HG02852 (cell line): ENCODE results near the gene RASSF4.

Source experiments
- ATAC-seq: cut with Tn5 transposase; IDR thresholded peaks from one replicate; pipeline ENCODE4 v1.9.1; 2021; ENCODE audit warnings: mild to moderate bottlenecking, moderate library complexity; ENCODE audit not compliant: unreplicated experiment

RASSF4 gene

DNA sequence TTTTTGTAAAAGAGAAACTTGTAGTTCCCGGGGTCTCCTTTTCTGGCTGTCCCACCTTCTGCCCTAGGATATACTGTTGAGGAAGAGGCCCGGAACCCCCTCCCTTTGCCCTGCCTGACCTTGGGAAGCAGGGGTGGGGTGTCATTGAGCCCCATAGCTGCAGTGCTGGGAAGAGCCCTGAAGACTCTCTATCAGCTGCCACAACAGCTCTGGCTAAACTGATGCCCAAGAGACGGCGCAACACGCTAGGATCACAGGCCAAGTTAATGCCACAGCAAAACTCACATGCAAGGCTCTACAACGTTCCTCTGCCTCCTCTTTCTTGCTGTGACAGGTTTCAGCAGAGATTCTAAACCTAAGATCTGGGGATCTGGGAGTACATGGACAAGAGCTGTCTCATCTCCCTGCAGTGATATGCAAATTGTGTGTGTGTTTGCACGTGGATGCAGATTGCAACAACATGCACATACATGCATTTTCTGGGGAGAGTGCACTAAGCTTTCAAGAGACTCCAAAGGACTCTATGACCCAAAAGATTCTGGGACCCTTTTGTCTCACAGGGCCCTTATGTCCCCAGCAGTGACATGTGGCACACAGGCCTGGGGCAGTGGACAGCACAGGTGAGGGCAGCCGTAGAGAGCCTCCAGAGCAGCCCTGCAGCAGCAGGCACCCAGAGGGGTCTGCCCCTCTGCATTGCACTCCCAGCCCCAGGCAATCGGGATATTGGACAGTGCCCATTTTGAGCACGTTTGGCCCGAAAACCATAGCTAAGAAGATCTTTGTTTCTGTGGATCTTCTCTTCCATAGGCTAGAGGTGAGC, 2.5 kb downstream of the RASSF4 start:
- no peak for ATAC-seq

DNA sequence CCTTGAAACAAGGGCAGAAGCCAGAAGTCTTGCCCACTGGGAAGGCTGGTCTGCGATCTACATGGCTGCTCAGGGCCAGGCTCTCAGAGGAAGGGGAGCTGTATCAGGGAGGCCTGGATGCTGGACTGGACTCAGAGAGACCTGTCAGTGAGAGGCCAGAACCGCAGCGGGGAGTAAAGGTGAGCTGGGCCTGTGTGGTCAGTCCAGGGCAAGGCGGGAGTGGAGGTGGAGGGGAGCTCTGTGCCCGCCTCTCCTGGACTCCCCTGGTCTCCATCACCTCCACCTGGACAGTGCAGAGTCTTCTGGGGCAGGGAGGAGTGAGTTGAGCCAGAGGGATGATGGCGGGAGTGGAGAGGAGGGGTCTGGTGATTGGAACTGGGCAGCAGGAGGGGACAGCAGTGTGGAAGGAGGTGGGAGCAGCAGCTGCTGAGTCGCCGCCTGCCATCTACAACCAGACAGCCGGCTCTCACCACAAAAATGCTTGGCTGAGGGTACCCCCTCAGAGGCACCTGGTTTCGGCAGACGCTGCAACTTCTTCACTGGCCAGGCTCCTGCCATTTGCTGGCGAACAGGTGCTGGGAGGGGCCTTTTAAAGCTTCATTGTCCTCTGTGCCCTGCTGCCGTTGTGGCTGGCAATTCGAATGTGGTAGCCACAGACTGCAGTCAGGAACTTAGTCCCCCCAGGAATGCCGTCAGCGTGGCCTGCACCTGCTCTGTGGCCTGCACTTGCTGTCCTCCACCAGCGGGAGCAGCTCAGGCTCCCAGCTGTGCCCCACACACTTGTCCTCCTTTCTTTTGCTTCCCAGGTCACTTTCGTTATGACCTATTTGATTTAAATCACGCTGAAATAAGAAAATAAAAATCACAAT, 3.5 kb downstream of the RASSF4 start:
- no peak for ATAC-seq

DNA sequence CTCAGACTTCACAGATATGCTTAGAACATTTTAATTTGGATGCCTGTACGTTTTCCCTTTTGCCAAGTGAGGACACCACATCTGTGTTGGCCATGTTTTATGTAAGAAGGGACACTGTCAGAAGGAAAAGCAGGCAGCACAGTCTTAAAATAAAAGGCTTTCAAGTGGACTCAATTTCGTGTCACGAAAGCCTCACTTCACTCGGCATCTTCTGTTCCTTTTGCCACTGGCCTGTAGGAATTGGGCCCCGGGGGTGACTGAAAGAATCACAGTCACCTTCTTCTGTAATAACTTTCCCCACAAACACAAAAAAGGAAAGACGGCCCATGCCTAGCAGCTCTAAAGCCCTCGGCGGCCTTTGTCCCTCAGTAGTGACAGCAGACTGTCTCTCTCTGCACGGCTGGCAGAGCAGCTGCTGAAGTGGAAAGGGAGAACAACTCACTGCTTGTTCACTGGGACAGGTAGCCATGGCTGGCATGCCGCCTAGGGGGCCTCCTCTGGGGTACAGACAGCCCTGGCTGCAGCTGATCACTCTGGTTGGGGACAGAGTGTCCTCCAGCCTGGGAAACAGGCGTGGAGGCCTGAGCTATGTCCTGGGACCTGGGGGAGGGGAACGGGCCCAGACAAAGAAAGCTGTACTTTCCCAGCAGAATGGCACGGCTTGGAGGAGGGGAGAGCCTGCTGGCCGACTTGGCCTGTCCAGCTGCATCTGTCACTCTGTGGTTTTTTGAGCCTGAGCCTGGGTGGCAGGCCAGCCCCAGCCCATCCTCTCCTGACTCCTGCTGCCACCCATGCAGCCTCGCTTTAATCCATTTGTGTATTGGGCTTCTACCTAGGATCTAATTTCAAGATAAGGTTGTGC, 4.4 kb downstream of the RASSF4 start:
- no peak for ATAC-seq

- no peak for ATAC-seq
Observed at GRCh38 chr10:44965104-44965503, 5.5 kb downstream of the RASSF4 start.

GRCh38 chr10:44965651-44966097, 6.1 kb downstream of the RASSF4 start:
- ATAC-seq, result peak; percentile 44

DNA sequence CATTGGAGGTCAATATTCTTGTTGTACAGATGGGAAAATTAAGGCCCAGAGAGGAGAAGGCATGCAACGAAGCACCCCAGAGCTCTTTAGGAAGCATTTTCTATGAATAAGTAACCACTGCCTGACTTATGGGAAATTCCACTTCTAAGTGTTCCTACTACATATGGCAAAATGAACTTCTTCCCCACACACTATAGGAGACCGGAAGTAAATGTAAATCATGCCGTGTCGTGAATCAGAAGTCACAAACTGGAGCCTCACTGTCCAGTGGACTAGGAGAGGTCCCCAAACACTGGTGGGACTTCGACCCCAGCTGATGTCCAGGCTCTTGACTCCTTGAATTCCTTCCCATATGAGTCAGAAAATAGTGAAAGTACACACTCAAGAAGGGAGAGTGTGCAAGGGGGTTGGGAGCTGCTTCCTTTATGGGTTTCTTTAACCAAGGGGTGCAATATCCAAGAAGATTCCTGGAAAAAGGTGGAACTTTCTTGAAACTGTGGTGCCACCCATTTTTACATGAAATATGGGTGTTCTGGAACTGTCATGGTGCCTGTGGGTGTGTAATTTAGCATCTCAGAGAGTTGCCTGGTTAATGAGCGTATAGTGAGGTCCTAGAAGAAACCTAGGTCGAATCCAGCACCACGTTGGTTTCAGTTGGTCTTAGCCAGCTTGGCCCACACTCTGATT, 6.7 kb downstream of the RASSF4 start:
- peak; percentile 28 for ATAC-seq

DNA sequence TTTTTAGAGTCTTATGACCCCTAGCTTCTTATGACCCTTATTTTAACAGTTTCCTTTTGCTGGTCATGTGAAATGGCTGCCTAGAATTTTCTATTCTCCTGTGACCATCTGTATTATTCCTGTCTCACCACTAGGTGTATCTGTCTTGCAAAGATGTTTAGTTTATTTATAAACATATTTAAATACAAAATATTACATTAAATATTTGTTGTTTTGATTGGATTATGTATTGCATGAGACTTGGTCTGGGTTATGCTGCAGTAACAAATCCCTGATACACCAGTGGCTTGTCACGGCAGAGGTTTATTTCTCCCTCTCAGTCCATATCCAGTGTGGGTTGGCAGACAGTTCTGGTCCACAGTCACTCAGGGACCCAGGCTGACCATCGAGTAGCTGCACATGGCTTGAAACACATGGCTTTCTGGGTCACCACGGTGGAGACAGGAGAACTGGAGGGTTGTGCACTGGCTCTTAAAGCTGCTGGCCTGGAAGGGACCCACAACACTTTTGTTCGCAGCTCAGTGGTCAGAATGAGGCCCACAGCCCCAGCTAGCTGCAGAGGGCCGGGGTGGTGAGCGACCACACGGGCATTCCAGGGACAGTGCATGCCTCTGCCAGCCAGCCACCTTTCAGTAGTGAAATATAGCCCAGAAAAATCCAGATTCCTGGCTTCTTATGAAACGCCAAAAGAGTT, 7.4 kb downstream of the RASSF4 start:
- no peak for ATAC-seq

GRCh38 chr10:44967616-44968015, 8.0 kb downstream of the RASSF4 start:
- no peak for ATAC-seq

DNA sequence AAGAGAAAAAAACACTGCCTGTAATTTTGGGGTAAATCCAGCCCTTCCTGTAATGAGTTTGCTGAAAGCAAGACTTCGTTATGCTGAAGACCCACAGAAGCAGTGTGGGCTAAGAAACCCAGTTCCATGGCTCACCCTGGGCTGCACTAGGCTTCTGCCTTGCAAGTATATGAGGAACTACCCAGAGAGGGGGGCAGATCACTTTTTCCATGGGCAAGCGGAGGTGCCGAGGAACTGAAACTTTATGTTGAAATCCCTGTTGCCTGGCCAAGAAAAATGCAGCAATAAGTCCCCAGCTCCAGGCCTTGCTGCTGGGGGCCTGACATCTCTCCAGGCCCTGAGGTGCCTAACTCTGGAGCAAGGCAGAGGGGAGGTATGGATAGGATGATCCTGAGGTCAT, 8.5 kb downstream of the RASSF4 start:
- no peak for ATAC-seq

DNA sequence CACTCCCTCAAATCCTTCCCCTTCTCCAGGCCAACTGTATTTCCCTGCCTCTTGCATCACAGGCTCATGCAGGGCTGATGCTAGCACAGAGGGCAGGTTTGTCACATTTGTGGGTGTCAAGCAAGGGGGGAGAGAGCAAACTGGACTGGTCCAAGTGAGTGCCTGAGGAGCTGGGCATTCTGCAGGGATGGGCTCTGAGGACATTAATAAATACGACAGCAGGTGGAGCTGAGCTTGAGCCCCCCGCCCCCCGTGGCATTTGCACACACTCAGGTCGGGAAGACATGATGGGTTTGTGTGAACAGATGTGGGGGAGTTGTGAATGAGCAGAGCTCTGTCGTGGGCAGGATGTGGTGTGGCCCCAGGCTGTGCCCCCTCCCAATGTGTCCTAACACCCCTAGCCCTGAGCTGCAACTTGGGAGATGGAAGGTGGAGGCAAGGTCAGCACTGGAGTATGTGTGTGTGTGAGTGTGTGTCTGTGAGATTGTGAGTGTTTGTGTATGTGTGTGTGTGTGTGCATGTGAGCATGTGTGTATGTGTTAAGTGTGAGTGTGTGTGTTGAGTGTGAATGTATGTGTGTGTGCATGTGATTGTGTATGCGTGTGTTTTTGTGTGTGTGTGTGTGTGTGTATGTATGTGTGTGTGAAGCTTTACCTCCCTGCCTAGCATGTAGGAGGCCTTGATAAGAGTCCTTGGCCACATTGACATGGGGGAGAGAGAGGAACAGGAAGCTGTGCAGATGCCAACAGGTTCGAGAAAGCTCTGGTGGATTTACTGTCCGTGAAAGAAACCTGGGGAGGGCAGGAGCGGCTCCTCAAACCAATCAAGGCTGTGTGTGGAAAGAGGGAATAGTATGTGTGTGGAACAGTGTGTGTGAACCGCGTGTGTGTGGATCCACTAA, 9.1 kb downstream of the RASSF4 start:
- ATAC-seq, result no peak

DNA sequence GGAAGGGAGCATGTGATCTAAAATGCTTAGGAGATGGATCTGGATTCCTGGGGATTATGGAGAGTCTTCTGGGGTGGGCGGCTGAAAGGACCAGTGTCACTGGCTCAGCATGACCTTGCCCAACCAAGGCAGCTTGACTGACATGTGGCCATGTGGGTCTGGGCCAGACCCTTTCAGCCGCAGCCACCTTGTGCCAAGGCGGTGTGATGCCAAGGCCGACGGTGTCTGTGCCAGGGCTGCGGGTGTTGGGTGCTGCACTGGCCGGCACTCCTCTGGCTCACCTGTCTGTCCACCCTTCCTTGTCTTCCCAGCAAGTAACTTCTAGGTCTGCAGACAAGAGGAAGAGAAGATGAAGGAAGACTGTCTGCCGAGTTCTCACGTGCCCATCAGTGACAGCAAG, 10.3 kb downstream of the RASSF4 start:
- no peak for ATAC-seq

- no peak for ATAC-seq
Observed at GRCh38 chr10:44970812-44971395, 11.3 kb downstream of the RASSF4 start.

DNA sequence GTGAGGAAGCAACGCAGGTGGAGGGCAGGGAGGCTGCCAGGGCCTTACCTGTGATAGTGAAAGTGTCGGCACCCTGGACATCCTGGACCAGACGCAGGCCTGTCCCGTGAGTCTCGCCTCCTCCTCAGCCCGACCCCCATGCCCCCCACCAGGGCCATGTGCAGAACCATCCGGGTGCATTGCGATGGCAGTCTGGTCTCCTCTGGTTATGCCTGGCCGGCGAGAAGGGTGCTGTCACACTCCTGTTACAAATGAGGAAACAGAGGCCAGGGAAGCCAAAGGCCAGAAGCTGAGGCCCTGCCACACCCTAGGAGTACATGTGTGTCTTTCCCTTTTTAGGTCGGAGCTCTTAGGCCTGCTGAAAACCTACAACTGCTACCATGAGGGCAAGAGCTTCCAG, 11.8 kb downstream of the RASSF4 start:
- ATAC-seq, result no peak

GRCh38 chr10:44971935-44972757, 12.5 kb downstream of the RASSF4 start:
- no peak for ATAC-seq

DNA sequence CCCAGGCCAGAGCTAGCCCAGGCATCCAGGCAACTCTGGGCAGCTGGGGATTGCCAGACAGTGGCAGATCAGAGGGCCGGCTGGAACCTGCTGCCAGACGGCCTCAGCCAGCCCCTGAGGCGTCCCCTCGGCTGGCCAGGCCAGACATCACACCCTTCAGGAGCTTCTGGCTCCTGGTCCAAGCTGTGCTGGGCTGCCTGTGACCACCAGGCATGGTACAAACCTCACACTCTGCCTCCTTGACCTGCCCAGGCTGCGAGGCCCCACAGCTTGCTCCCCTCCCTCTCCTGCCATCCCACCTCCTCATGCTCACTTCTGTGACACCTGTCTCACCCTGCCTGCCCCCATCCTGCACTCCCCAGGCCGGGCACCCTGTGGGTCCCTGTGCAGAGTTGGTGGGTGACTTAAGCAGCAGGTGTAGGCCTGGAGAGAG, 13.3 kb downstream of the RASSF4 start:
- ATAC-seq, result no peak

- peak; percentile 26 for ATAC-seq
Observed at GRCh38 chr10:44973323-44974081, 13.9 kb downstream of the RASSF4 start.
